Hepatocyte (in vitro differentiated cells): ENCODE data around the gene LRMDA. TPM values are rescaled to one million over a fixed set of nuclear protein-coding genes. Genes with fewer than 3 reads are reported as not detected.

Source experiments
- DNase-seq: peaks from one replicate; pipeline ENCODE4 v3.0.0-alpha.2; 2016; ENCODE audit warnings: low spot score
- H2AFZ ChIP-seq: fragments of 200-600 bp; sonication (generic); 2 replicates; pipeline ENCODE4 v1.6.0; 2016; ENCODE audit warnings: antibody characterized with exemption, mild to moderate bottlenecking
- H3K27ac ChIP-seq: fragments of 200-600 bp; sonication (generic); 2 replicates; pipeline ENCODE4 v1.5.1; 2016; ENCODE audit warnings: mild to moderate bottlenecking
- H3K27me3 ChIP-seq: fragments of 200-600 bp; sonication (generic); 2 replicates; pipeline ENCODE4 v1.6.1; 2016
- H3K36me3 ChIP-seq: fragments of 200-600 bp; sonication (generic); replicated peaks from 2 replicates; pipeline ENCODE4 v1.5.1; 2016; ENCODE audit warnings: low read depth; ENCODE audit not compliant: insufficient read depth
- H3K4me1 ChIP-seq: fragments of 200-600 bp; sonication (generic); 2 replicates; pipeline ENCODE4 v1.5.1; 2016; ENCODE audit warnings: mild to moderate bottlenecking, moderate library complexity; ENCODE audit not compliant: insufficient read depth
- H3K4me2 ChIP-seq: fragments of 200-600 bp; sonication (generic); 2 replicates; pipeline ENCODE4 v1.6.0; 2016
- H3K4me3 ChIP-seq: fragments of 200-600 bp; sonication (generic); 2 replicates; pipeline ENCODE4 v1.5.1; 2016; ENCODE audit warnings: mild to moderate bottlenecking
- H3K79me2 ChIP-seq: fragments of 200-600 bp; sonication (generic); 2 replicates; pipeline ENCODE4 v1.6.0; 2017; ENCODE audit warnings: mild to moderate bottlenecking
- H3K9me2 ChIP-seq: fragments of 200-600 bp; sonication (generic); replicated peaks from 2 replicates; pipeline ENCODE4 v1.6.0; 2017; ENCODE audit warnings: mild to moderate bottlenecking; ENCODE audit not compliant: insufficient read depth
- H3K9me3 ChIP-seq: fragments of 200-600 bp; sonication (generic); 2 replicates; pipeline ENCODE4 v1.5.1; 2016; ENCODE audit warnings: low read depth, mild to moderate bottlenecking
- H4K20me1 ChIP-seq: fragments of 200-600 bp; sonication (generic); 2 replicates; pipeline ENCODE4 v1.6.0; 2016; ENCODE audit warnings: mild to moderate bottlenecking; ENCODE audit not compliant: insufficient read depth, poor library complexity, severe bottlenecking
- EZH2 ChIP-seq: fragments of 200-600 bp; sonication (generic); IDR thresholded peaks from 2 replicates; pipeline ENCODE4 v1.6.1; 2016; ENCODE audit warnings: antibody characterized with exemption, mild to moderate bottlenecking, borderline replicate concordance
- EZH2phosphoT487 ChIP-seq: fragments of 200-600 bp; sonication (generic); IDR thresholded peaks from one replicate; pipeline ENCODE4 v1.6.1; 2018; ENCODE audit warnings: antibody characterized with exemption, mild to moderate bottlenecking, low read depth, moderate library complexity; ENCODE audit not compliant: unreplicated experiment, severe bottlenecking
- WGBS: methylation state at CpG from one replicate; pipeline ENCODE4 v1.1.6; 2016; ENCODE audit warnings: low lambda C conversion rate; ENCODE audit errors: missing lambda C conversion rate; 5-methylcytosine and 5-hydroxymethylcytosine counted together
- polyA plus RNA-seq: library from polyadenylated mRNA; unstranded; fragments of >200 nt; fragmentation: Nextera tagmentation; extraction: Ambion mirVana; gene quantifications from 2 replicates; pipeline ENCODE4 v1.2.1, GENCODE V29; 2016
- total RNA-seq: library from RNA; depleted of rRNA; stranded (reverse); fragments of >200 nt; gene quantifications from 2 replicates; pipeline ENCODE4 v1.2.3, GENCODE V29; 2014
- TF ChIP-seq, protein P1 (sequence below): fragments of 200-600 bp; sonication (generic); IDR thresholded peaks from 2 replicates; pipeline ENCODE4 v1.5.1; 2016; ENCODE audit warnings: antibody characterized with exemption, mild to moderate bottlenecking; ENCODE audit not compliant: poor library complexity

LRMDA gene
- total and polyA plus RNA-seq, 2 experiments from 2014 or later: 5.6 to 15.7 TPM

DNA sequence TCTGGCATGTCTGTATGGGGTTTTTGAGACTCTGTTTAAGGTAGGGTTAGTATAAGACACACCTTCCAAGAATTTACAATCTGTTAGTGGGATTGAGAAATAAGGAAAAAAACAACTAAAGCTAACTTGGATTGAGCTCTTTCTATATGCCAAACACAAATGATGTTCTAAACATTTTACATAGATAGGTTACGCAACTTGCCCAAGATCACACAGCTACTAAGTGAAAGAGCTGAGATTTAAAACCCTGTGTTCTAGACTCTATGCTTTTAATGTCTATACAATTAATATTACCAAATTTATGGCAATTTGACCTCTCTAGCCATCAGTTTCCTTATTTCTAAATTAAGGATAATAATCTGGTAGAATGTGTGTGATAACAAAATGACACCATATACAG is 1056.2 kb downstream of the LRMDA start:
- WGBS: 100% methylated on average over 1 of the region's 1 CpG
- Histone ChIP-seq H4K20me1 (no peaks in the 10 kb centered on the region), H3K4me3 (no peak overlapping the region), H3K27me3 (no peaks in the 10 kb centered on the region), H3K36me3 (no peaks in the 10 kb centered on the region), H3K9me2 (no peaks in the 10 kb centered on the region), H3K79me2 (no peaks in the 10 kb centered on the region), H3K4me2 (no peak overlapping the region), H2AFZ (no peak overlapping the region), H3K9me3 (no peaks in the 10 kb centered on the region), H3K4me1 (no peaks in the 10 kb centered on the region), H3K27ac (no peak overlapping the region)
- no peak for DNase-seq
- no peak for TF ChIP-seq EZH2phosphoT487
- TF ChIP-seq EZH2: no peak
- TF ChIP-seq, protein P1, sequence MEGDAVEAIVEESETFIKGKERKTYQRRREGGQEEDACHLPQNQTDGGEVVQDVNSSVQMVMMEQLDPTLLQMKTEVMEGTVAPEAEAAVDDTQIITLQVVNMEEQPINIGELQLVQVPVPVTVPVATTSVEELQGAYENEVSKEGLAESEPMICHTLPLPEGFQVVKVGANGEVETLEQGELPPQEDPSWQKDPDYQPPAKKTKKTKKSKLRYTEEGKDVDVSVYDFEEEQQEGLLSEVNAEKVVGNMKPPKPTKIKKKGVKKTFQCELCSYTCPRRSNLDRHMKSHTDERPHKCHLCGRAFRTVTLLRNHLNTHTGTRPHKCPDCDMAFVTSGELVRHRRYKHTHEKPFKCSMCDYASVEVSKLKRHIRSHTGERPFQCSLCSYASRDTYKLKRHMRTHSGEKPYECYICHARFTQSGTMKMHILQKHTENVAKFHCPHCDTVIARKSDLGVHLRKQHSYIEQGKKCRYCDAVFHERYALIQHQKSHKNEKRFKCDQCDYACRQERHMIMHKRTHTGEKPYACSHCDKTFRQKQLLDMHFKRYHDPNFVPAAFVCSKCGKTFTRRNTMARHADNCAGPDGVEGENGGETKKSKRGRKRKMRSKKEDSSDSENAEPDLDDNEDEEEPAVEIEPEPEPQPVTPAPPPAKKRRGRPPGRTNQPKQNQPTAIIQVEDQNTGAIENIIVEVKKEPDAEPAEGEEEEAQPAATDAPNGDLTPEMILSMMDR: no peak

DNA sequence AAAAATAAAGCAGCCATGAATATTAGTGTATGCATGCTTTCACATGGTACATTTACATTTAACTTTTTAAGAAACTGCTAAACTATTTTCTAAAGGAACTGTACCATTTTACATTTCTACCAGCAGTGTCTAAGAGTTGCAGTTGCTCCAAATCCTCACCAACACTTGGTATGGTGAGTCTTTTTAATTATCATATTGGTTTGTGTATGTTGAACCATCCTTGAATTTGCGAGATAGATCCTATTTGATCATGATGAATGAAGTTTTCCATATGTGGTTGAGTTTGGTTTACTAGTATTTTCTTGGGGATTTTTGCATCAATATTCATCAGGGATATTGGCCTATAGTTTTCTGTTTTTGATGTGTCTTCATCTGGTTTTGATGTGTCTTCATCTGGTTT is 1057.2 kb downstream of the LRMDA start:
- TF ChIP-seq, protein P1: no peak
- TF ChIP-seq EZH2 (no peak), EZH2phosphoT487 (no peak)
- no peak overlapping the region for H3K4me2 ChIP-seq
- H3K36me3 ChIP-seq: no peaks in the 10 kb centered on the region
- no peaks in the 10 kb centered on the region for H3K4me1 ChIP-seq
- H3K27me3 ChIP-seq: no peaks in the 10 kb centered on the region
- no peak overlapping the region for H3K4me3 ChIP-seq
- H3K9me3 ChIP-seq: no peaks in the 10 kb centered on the region
- no peak overlapping the region for H2AFZ ChIP-seq
- no peak overlapping the region for H3K27ac ChIP-seq
- no peak for DNase-seq
- H4K20me1 ChIP-seq: no peaks in the 10 kb centered on the region
- H3K9me2 ChIP-seq: no peaks in the 10 kb centered on the region
- no peaks in the 10 kb centered on the region for H3K79me2 ChIP-seq
- 93% methylated on average over 1 of the region's 1 CpG for WGBS

DNA sequence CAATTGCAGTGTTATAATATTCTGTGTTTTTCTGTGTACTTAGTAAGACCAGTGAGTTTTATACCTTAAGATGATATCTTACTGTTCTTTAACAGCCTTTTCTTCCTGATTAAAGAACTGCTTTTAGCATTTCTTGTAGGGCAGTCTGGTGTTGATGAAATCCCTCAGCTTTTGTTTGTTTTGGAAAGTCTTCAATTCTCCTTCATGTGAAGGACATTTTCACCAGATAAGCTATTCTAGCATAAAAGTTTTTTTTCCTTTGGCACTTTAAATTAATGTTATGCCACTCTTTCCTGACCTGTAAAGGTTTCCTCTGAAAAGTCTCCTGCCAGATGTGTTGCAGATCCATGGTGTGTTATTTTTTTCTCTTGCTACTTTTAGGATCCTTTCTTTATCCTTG is 1059.8 kb downstream of the LRMDA start:
- Histone ChIP-seq H3K36me3 (no peaks in the 10 kb centered on the region), H4K20me1 (no peaks in the 10 kb centered on the region), H3K4me2 (no peak overlapping the region), H3K4me1 (no peaks in the 10 kb centered on the region), H3K79me2 (no peaks in the 10 kb centered on the region), H3K27ac (no peak overlapping the region), H3K4me3 (no peak overlapping the region), H2AFZ (no peak overlapping the region), H3K9me3 (no peaks in the 10 kb centered on the region), H3K9me2 (no peaks in the 10 kb centered on the region), H3K27me3 (no peaks in the 10 kb centered on the region)
- DNase-seq: no peak
- no peak for TF ChIP-seq EZH2phosphoT487
- TF ChIP-seq, protein P1: no peak
- TF ChIP-seq EZH2: no peak

DNA sequence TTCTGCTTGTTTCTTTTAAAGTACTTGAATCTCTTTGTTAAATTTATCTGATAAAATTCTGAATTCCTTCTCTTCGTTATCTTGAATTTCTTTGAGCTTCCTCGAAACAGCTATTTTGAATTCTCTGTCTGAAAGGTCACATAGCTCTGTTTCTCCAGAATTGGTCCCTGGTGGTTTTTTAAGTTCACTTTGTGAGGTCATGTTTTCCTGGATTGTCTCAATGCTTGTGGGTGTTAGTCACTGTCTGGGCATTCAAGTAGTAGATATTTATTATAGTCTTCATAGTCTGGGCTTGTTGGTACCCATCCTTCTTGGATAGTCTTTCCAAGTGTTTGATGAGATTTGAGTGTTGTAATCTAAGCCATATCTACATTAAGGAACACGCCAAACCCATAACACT is 1060.6 kb downstream of the LRMDA start:
- no peaks in the 10 kb centered on the region for H3K36me3 ChIP-seq
- no peaks in the 10 kb centered on the region for H3K27me3 ChIP-seq
- WGBS: 70% methylated on average over 3 of the region's 3 CpGs
- H3K4me2 ChIP-seq: no peak overlapping the region
- TF ChIP-seq EZH2: no peak
- TF ChIP-seq, protein P1: no peak
- no peak for TF ChIP-seq EZH2phosphoT487
- no peaks in the 10 kb centered on the region for H3K9me2 ChIP-seq
- H3K79me2 ChIP-seq: no peaks in the 10 kb centered on the region
- H3K9me3 ChIP-seq: no peaks in the 10 kb centered on the region
- no peak overlapping the region for H3K27ac ChIP-seq
- H3K4me3 ChIP-seq: no peak overlapping the region
- H4K20me1 ChIP-seq: no peaks in the 10 kb centered on the region
- no peaks in the 10 kb centered on the region for H3K4me1 ChIP-seq
- no peak for DNase-seq
- no peak overlapping the region for H2AFZ ChIP-seq
